Nephron (organoid): ENCODE data around the gene CAPN15.

ENCODE experiments used
- H3K27ac Mint-ChIP-seq, 3 experiments: 2 replicates each; pipeline ENCODE4 v1.8.0; 2020; ENCODE audit warnings: mixed read lengths in 3 of 3, mild to moderate bottlenecking in 2 of 3, moderate library complexity in 1 of 3
- H3K27me3 Mint-ChIP-seq: 2 replicates; pipeline ENCODE4 v1.8.0; 2021; ENCODE audit warnings: low read depth, mild to moderate bottlenecking, moderate library complexity, mixed read lengths
- H3K36me3 Mint-ChIP-seq: 2 replicates; pipeline ENCODE4 v1.8.0; 2020; ENCODE audit warnings: low read depth, mixed read lengths
- H3K4me1 Mint-ChIP-seq: 2 replicates; pipeline ENCODE4 v1.8.0; 2020; ENCODE audit warnings: mixed read lengths
- H3K4me3 Mint-ChIP-seq, 3 experiments: 2 replicates each; pipeline ENCODE4 v1.8.0; 2020; ENCODE audit warnings: mild to moderate bottlenecking in 3 of 3, mixed read lengths in 3 of 3, moderate library complexity in 2 of 3
- H3K9me3 Mint-ChIP-seq: 2 replicates; pipeline ENCODE4 v1.8.0; 2020; ENCODE audit warnings: mixed read lengths
- TF ChIP-seq, protein P1 (sequence below), 3 experiments: fragments of 200-600 bp; sonication (generic); IDR thresholded peaks; one replicate each; pipeline ENCODE4 v1.5.0; 2021; ENCODE audit warnings: antibody characterized with exemption in 3 of 3; ENCODE audit not compliant: unreplicated experiment in 3 of 3

The CAPN15 gene

DNA sequence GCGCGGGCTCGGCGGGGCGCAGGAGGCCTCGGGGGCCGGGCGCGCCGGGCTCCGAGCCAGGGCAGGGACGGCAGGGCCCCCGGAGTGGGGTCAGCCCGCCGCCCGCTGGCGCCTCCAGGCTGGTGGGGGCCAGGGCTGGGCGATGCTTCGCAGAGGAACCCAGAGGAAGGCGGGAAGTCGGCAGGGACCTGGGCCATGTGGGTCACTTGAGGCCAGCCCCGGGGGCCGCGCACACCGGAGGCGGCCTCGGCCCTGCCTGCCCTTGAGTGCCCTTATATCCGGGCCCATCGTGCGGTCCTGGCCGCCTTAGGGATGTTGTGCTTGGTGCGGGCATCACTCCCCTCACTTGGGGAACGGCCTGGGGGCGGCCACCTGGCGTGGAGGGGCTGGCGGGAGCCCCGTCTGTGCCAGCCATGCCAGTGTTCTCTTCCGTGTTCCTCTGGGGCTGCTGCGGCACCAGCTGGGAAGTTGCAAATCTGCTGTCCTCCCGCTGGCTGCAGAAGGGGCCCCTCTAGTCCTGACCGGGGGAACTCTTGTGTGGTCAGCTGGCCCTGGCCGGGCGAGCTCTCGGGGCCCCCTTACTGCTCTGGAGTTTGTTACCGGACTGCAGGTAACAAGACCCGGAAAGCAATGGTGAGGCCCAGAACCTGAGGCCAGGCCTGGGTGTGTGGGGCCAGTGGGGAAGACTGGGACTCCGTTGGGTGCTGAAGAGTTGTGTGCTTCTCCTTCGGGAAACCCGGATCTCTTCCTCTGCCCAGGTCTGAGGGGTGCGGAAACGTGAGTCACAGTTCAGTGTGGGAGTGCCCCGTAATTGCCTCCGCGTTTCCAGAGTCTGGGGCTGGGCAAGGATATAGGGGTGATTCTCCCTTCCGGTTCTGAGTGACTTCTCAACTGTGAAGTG is 849 bp downstream of the CAPN15 start:
- H3K4me3 Mint-ChIP-seq: peak overlapping the region; percentile 85 to 92 (median 88)
- H3K9me3 Mint-ChIP-seq: no peaks in the 10 kb centered on the region

DNA sequence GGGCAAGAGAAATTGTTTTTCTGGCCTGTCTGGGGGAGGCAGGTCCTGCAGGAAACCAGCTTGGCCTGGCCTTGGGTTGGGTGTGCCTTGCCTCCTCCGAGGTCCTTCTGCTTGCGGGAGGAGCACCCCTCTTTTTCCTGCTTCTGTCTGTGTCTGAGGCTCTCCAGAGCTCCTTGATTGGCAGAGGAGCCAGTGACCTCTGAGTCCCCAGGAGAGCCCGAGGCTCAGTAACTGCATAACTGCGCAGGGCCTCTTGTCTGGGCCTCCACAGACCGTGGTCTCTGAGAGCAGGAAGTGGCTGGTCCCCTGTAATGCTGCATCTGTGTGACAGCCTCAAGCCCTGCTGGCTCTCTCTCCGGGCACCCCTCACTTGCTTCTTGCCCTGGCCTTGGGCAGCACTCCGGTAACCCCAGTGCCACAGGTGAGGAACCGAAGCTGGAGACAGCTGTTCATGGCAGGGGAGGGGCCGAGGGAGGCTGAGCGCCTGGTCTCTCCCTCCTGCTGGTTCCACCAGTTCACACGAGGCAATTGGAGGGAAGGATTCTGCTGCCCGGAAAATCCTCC is 1.6 kb downstream of the CAPN15 start:
- Mint-ChIP-seq H3K4me3 (peak overlapping the region; percentile 85 to 92 (median 88)), H3K27me3 (no peaks in the 10 kb centered on the region), H3K9me3 (no peaks in the 10 kb centered on the region), H3K4me1 (peaks cover 22% of the 10 kb centered on the region), H3K27ac (peak overlapping the region; percentile 68 to 75 (median 75)), H3K36me3 (peaks cover 3% of the 10 kb centered on the region)
- TF ChIP-seq, protein P1, sequence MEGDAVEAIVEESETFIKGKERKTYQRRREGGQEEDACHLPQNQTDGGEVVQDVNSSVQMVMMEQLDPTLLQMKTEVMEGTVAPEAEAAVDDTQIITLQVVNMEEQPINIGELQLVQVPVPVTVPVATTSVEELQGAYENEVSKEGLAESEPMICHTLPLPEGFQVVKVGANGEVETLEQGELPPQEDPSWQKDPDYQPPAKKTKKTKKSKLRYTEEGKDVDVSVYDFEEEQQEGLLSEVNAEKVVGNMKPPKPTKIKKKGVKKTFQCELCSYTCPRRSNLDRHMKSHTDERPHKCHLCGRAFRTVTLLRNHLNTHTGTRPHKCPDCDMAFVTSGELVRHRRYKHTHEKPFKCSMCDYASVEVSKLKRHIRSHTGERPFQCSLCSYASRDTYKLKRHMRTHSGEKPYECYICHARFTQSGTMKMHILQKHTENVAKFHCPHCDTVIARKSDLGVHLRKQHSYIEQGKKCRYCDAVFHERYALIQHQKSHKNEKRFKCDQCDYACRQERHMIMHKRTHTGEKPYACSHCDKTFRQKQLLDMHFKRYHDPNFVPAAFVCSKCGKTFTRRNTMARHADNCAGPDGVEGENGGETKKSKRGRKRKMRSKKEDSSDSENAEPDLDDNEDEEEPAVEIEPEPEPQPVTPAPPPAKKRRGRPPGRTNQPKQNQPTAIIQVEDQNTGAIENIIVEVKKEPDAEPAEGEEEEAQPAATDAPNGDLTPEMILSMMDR (IDR thresholded peaks at IDR 0.05; ENCODE audit: unreplicated experiment in 3 of 3): no peak

More for the DNA sequence above, 849 bp downstream of the CAPN15 start:
- Mint-ChIP-seq H3K27ac (peak overlapping the region; percentile 68 to 75 (median 75)), H3K27me3 (no peaks in the 10 kb centered on the region), H3K4me1 (peaks cover 22% of the 10 kb centered on the region), H3K36me3 (peaks cover 4% of the 10 kb centered on the region)
- TF ChIP-seq, protein P1 (IDR thresholded peaks at IDR 0.05; ENCODE audit: unreplicated experiment in 3 of 3): no peak

DNA sequence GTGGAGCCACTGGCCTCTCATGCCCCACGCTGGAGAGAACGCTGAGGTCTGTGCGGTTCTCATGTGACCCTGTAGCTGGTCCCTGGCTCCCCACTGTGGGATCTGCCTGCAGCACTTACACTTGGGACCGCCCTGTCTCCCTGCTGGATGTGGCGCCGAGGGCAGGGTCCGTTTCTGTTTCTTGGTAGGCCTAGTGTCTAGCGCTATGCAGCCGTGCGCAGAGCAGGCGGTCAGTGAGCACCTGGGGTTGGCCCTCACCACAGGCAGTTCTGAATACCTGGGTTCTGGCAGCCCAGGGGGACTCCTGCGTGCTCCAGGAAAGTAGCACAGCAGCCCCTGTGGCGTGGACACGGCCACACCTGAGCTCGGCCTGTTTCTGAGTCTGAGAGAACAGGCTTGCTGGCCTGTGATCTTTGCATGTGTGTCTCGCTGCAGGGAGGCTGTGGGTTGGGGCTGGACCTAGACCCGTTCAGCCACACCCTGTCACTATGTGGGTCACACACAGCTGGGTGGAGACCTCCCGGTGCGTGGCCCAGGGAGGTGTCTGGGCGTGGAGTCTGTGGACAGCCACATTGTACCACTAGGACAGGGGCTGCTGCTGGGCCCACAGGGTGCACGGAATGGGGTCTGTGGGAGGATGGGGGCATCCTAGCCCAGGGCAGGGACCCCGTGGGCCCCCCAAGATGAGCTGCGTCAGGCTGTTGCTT is 2.8 kb downstream of the CAPN15 start:
- Mint-ChIP-seq H3K4me1 (peaks cover 21% of the 10 kb centered on the region), H3K9me3 (no peaks in the 10 kb centered on the region), H3K4me3 (peak overlapping the region; percentile 85 to 92 (median 88)), H3K36me3 (peaks cover 3% of the 10 kb centered on the region), H3K27me3 (no peaks in the 10 kb centered on the region), H3K27ac (peak overlapping the region in 2 of 3 experiments; percentile 52 to 55)
- TF ChIP-seq, protein P1 (IDR thresholded peaks at IDR 0.05; ENCODE audit: unreplicated experiment in 3 of 3): no peak

DNA sequence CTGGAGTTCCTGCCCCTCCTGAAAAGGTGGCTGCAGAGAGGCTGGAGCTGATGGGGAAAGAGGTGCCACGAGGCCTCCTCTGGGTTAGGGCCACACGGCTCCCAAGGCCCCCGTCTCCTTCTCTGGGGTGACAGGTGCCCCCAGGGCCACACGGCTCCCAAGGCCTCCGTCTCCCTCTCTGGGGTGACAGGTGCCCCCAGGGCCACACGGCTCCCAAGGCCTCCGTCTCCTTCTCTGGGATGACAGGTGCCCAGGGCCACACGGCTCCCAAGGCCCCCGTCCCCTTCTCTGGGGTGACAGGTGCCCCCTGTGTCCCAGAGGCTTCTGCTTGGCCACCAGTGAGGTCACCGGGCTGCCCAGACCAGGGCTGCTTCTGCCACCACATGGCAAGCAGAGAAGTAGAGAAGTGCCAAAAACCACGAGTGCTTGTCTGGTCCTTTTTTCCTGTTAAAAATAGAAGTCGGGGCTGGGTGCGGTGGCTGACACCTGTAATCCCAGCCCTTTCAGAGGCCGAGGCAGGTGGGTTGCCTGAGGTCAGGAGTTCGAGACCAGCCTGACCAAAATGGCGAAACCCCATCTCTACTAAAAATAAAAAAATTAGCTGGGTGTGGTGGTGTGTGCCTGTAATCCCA is 4.1 kb downstream of the CAPN15 start:
- H3K9me3 Mint-ChIP-seq: no peaks in the 10 kb centered on the region
- no peak overlapping the region for H3K27ac Mint-ChIP-seq
- TF ChIP-seq, protein P1 (IDR thresholded peaks at IDR 0.05; ENCODE audit: unreplicated experiment in 3 of 3): no peak

DNA sequence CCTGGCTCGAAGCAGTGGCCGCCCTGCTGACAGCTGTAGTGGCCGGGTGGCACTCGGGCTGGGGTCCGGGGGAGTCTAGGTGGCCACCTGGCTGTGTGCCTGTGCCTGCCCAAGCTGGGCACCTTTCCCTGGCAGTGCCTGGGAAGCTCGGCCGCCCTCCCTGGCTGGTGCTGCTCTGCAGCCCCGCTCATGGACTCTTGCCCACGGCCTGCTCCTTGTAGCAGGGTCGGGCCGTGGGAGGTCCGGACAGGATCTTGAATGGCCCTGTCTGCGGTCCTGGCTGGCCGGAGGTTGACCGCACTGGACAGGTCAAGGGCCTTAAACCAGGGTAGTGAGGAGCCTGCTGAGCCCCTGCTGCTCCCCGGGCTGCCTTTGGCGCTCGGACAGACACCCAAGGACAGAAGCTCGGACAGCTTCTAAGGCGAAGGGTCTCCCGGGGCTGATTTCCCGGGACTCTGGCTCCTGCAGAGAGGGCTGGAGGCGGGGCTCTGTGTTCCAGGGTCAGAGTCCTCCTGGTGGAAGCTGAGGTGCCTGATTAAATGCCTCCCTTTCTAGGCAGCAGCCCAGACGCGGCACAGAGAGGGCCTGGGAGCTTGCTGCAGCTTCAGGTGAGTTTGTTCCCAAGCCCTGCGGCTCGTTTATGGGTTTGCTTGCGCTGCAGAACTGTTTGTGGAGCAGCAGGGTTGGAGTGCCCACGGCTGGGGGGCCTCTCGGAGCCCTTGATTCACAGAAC is 6.0 kb downstream of the CAPN15 start:
- Mint-ChIP-seq H3K36me3 (peaks cover 3% of the 10 kb centered on the region), H3K4me3 (peak overlapping the region in 1 of 3 experiments; percentile 5), H3K27ac (peak overlapping the region in 1 of 3 experiments; percentile 27), H3K27me3 (no peaks in the 10 kb centered on the region), H3K4me1 (peaks cover 10% of the 10 kb centered on the region), H3K9me3 (no peaks in the 10 kb centered on the region)
- TF ChIP-seq, protein P1 (IDR thresholded peaks at IDR 0.05; ENCODE audit: unreplicated experiment in 3 of 3): no peak

More for the DNA sequence above, 4.1 kb downstream of the CAPN15 start:
- Mint-ChIP-seq H3K27me3 (no peaks in the 10 kb centered on the region), H3K4me3 (no peak overlapping the region), H3K4me1 (peaks cover 12% of the 10 kb centered on the region), H3K36me3 (no peaks in the 10 kb centered on the region)
